Prostate gland (tissue), 2 donors: ENCODE measurements around the gene SH2B3.

Source experiments
- POLR2AphosphoS5 ChIP-seq: sonication (generic); formaldehyde crosslinking; IDR thresholded peaks from one replicate; pipeline ENCODE4 v1.6.1; 2017; ENCODE audit warnings: antibody characterized with exemption
- TF ChIP-seq, protein P1 (sequence below), 4 experiments: fragments of 200-600 bp in 2 of 4; fragments of 450-650 bp in 2 of 4; sonication (generic) in 2 of 4; IDR thresholded peaks; 1 replicate in 3 of 4; 2 replicates in 1 of 4; pipeline ENCODE4 v1.5.1; 2016 to 2019; ENCODE audit warnings: antibody characterized with exemption in 4 of 4, mild to moderate bottlenecking in 2 of 4, moderate library complexity in 2 of 4

DNA sequence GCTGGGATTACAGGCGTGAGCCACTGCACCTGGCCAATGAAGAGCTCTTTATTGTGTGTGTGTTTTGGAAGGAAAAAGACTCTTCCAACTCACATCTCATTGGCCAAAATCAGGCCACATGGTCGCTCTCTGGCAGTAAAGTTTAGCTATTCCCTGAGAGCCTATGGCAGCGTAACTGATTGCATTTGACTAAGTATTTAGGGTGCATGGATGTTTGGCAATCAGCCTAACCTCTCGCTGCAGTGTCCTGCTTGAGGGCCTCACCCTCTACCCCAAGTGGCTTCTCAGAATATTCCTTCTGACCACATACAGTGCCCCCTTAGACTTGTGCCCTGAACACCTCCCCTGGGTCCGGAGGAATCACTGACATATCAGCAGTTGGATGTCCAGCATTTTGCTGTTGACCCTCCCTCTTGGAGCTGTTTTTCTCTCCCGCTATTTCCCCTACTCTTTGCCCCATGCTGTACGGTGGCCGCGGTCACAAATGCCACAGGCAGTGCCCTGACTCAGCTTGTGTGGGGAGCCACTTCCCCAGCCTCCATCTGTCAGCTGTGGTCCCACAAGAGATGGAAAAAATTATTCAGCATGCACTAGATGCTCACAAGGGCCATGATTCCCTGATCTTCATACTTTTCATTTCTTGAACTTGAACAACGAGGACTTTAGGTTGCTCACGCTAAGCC lies 46.4 kb upstream of the SH2B3 start:
- TF ChIP-seq POLR2AphosphoS5: no peak
- TF ChIP-seq, protein P1, sequence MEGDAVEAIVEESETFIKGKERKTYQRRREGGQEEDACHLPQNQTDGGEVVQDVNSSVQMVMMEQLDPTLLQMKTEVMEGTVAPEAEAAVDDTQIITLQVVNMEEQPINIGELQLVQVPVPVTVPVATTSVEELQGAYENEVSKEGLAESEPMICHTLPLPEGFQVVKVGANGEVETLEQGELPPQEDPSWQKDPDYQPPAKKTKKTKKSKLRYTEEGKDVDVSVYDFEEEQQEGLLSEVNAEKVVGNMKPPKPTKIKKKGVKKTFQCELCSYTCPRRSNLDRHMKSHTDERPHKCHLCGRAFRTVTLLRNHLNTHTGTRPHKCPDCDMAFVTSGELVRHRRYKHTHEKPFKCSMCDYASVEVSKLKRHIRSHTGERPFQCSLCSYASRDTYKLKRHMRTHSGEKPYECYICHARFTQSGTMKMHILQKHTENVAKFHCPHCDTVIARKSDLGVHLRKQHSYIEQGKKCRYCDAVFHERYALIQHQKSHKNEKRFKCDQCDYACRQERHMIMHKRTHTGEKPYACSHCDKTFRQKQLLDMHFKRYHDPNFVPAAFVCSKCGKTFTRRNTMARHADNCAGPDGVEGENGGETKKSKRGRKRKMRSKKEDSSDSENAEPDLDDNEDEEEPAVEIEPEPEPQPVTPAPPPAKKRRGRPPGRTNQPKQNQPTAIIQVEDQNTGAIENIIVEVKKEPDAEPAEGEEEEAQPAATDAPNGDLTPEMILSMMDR (IDR thresholded peaks at IDR 0.05): no peak
